ENCODE measurements around the gene FANCD2. TPM values are rescaled to one million over a fixed set of nuclear protein-coding genes. Genes with fewer than 3 reads are reported as not detected.

FANCD2 gene
- total RNA-seq, 1 experiment from 2014 or later, result 28.9 TPM

DNA sequence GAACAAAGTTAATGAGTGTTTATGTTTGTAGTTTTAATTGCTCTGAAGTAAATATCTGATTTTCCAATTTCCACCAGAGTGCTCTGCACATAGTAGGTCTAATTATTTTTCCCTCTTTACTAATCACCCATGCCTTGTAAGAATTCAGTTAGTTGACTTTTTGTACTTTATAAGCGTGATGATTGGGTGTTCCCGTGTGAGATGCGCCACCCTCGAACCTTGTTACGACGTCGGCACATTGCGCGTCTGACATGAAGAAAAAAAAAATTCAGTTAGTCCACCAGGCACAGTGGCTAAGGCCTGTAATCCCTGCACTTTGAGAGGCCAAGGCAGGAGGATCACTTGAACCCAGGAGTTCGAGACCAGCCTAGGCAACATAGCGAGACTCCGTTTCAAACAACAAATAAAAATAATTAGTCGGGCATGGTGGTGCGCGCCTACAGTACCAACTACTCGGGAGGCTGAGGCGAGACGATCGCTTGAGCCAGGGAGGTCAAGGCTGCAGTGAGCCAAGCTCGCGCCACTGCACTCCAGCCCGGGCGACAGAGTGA is 114.8 kb downstream of the FANCD2 start:
- in situ Hi-C loops (cut with HindIII; ENCODE audit: low pct_unique_long_range_greater_than_20kb, low sequenced_read_pairs), result no loop called here
- DNase-seq (ENCODE audit: low read depth, low spot score), result no peak

DNA sequence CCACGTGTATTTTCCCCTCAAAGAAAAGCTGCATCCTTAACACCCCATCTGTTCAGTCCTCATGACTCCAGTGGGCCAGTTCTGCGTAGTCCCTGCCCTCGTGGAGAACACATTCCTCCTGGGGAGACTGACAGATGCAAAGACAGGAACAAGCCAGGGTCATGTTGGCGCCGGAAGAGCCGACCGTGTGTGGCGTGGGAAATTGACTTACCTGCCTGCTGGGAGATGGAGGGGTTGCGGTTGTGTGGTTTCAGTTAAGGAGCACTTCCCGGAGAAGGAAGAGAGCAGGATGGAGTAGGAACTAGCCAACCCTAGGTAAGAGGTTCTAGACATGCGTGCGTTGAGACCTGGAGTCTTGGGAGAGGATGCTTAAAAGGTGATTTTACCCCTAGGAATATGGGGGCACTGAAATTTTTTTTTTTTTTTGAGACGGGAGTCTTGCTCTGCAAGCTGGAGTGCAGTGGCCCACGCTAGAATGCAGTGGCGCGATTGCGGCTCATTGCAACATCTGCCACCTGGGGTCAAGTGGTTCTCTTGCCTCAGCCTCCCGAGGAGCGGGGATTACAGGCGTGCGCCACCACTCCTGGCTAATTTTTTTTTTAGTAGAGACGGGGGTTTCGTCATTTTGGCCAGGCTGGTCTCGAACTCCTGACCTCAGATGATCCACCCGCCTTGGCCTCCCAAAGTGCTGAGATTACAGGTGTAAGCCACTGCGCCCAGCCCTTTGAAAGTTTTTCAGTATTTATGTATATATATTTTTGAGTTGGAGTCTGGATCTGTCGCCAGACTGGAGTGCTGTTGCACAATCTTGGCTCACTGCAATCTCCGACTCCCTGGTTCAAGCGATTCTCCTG is 116.7 kb downstream of the FANCD2 start:
- DNase-seq (ENCODE audit: low read depth, low spot score), result no peak
- in situ Hi-C loops (cut with HindIII; ENCODE audit: low pct_unique_long_range_greater_than_20kb, low sequenced_read_pairs), result no loop called here

DNA sequence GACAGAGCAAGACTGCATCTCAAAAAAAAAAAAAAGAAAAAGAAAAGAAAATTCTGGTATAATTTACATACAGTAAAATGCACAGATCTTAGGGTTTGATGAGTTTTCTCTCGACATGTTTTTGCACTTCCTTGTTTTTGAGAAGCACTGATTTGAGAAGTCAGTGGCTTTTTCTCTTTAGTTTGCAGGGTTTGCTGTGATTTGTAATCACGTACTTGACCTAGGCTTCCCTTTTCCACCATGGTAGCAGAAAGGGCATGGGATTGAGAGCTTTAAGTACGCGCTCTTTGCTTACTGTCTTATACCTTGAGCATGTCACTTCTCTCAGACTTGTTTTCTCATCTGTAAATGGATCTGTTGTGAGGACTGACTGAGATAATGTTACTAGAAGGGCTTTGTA is 119.4 kb downstream of the FANCD2 start:
- DNase-seq (ENCODE audit: low read depth, low spot score), result no peak
- in situ Hi-C loops (cut with HindIII; ENCODE audit: low pct_unique_long_range_greater_than_20kb, low sequenced_read_pairs), result no loop called here

DNA sequence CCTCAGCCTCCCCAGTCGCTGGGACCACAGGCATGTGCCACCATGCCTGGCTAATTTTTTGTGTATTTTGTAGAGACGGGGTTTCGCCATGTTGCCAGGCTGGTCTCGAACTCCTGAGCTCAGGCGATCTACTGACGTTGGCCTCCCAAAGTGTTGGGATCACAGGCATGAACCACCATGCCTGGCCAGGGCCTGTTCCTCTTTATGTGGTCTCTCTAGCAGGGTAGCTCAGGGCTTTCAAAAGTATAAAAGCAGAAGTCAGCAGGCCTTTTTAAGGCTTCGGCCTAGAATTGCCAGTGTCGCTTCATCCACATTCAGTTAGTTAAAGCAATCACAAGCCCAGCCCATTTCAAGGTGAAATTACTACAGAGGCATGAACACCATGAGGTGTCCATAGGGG is 123.0 kb downstream of the FANCD2 start:
- in situ Hi-C loops (cut with HindIII; ENCODE audit: low pct_unique_long_range_greater_than_20kb, low sequenced_read_pairs), result no loop called here
- no peak for DNase-seq (ENCODE audit: low read depth, low spot score)

DNA sequence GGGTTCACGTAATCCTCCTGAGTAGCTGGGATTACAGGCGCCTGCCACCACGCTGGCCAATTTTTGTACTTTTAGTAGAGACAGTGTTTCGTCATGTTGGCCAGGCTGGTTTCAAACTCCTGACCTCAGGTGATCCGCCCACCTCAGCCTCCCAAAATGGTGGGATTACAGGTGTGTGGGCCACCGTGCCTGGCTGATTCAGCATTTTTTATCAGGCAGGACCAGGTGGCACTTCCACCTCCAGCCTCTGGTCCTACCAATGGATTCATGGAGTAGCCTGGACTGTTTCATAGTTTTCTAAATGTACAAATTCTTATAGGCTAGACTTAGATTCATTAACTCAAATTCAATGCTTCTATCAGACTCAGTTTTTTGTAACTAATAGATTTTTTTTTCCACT is 124.8 kb downstream of the FANCD2 start:
- DNase-seq (ENCODE audit: low read depth, low spot score), result no peak

More for the DNA sequence above, 124.8 kb downstream of the FANCD2 start:
- in situ Hi-C loops (cut with HindIII; ENCODE audit: low pct_unique_long_range_greater_than_20kb, low sequenced_read_pairs), result no loop called here

Small RNAs within 50 kb of the gene (small RNA-seq; reads per million reads assigned to genes)
- 0 reads per million in 2 experiments for gene CYCSP10
- gene RNU6-670P, result 0 reads per million in 2 experiments

Other genes with a start within 250 kb of the FANCD2 start
- 74.0 and 75.7 TPM in 2 replicates for gene TADA3, start 234.0 kb upstream of the FANCD2 start, total RNA-seq (2014; rRNA removed; shearing (Covaris generic))
- gene ARPC4, start 233.4 kb upstream of the FANCD2 start, total RNA-seq (2014; rRNA removed; shearing (Covaris generic)), result 251 and 255 TPM in 2 replicates
- 4.2 and 4.4 TPM in 2 replicates for gene TTLL3, start 216.2 kb upstream of the FANCD2 start, total RNA-seq (2014; rRNA removed; shearing (Covaris generic))
- 125 and 127 TPM in 2 replicates for gene RPUSD3, start 182.4 kb upstream of the FANCD2 start, total RNA-seq (2014; rRNA removed; shearing (Covaris generic))
- 0.24 and 0.71 TPM in 2 replicates for gene CIDEC, start 146.2 kb upstream of the FANCD2 start, total RNA-seq (2014; rRNA removed; shearing (Covaris generic))
- gene JAGN1, start 135.8 kb upstream of the FANCD2 start, total RNA-seq (2014; rRNA removed; shearing (Covaris generic)), result 42.9 and 45.2 TPM in 2 replicates
- 0.05 and 0.29 TPM in 2 replicates for gene IL17RE, start 123.6 kb upstream of the FANCD2 start, total RNA-seq (2014; rRNA removed; shearing (Covaris generic))
- 49.0 and 49.1 TPM in 2 replicates for gene IL17RC, start 109.3 kb upstream of the FANCD2 start, total RNA-seq (2014; rRNA removed; shearing (Covaris generic))
- gene CRELD1, start 92.6 kb upstream of the FANCD2 start, total RNA-seq (2014; rRNA removed; shearing (Covaris generic)), result 47.7 and 50.2 TPM in 2 replicates
- gene PRRT3, start 74.0 kb upstream of the FANCD2 start, total RNA-seq (2014; rRNA removed; shearing (Covaris generic)), result 0.34 and 0.51 TPM in 2 replicates
- gene EMC3, start 39.6 kb upstream of the FANCD2 start, total RNA-seq (2014; rRNA removed; shearing (Covaris generic)), result 213 and 253 TPM in 2 replicates
- not detected in 2 replicates for gene FANCD2OS, start 81.8 kb downstream of the FANCD2 start, total RNA-seq (2014; rRNA removed; shearing (Covaris generic))
- gene BRK1, start 89.2 kb downstream of the FANCD2 start, total RNA-seq (2014; rRNA removed; shearing (Covaris generic)), result 93.4 and 102 TPM in 2 replicates
- gene VHL, start 115.3 kb downstream of the FANCD2 start, total RNA-seq (2014; rRNA removed; shearing (Covaris generic)), result 30.8 and 34.7 TPM in 2 replicates
- 1.2 and 1.8 TPM in 2 replicates for gene IRAK2, start 138.5 kb downstream of the FANCD2 start, total RNA-seq (2014; rRNA removed; shearing (Covaris generic))
- 8.3 and 8.6 TPM in 2 replicates for gene TATDN2, start 222.0 kb downstream of the FANCD2 start, total RNA-seq (2014; rRNA removed; shearing (Covaris generic))

Data from SK-MEL-5 (cell line).